Measurements from ENCODE around the gene NUAK1.
"Not testable (repeated sequence)": the region's sequence is repeated elsewhere in the genome, so short reads cannot be mapped to it uniquely, and the experiment has no call there.

Gene NUAK1

DNA sequence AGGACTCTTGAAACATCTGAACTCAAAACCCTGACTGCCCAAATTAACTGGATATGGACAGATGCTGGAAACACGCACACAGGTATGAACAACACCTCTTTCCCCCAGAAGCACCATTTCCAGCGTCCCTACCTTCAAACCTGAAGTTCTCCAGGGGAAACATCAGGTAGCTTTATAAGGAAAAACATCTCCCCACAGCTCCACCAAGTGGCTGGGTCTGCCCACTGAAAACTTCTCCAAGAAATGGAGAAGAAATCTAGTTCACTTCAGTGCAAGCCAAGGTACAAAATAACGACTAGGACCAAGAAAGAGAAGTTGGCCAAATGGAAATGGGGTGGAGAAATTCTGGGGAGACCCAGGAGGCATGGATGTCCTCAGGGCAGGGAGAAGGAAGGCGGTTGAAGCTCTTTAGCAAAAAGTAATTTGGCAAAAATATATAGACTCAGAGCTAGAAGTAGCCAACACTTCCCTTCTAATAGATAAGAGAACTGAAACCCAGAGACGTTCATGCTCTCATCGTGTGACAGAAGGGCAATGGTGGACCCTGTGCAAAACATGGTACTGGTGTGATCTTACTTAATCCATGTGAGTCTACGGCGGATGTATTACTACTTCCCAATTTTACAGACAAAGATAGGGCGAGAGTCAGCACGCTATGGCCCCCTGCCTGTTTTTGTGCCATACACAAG, 10.5 kb upstream of the NUAK1 start:
- peak; percentile 25 for DNase-seq

DNA sequence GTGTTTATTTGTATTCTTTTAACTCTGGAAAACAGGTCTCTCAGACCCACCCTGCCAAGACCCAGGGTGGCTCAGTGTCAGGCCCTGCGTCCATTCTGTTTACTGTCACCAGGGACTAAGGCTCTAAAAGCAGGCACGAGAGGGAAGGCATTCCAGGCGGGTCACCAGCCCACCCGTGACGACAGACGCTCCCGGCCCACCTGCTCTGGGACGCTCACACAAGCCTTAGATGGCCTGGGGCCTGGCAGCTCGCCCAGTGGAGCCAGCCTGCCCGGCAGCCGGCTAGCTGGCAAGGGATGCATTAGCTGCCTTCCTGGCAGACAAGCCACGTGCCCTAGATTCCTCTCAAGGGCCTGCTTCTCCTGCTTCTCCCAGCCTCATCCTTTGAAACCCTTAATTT, 9.2 kb upstream of the NUAK1 start:
- no peak for DNase-seq

DNA sequence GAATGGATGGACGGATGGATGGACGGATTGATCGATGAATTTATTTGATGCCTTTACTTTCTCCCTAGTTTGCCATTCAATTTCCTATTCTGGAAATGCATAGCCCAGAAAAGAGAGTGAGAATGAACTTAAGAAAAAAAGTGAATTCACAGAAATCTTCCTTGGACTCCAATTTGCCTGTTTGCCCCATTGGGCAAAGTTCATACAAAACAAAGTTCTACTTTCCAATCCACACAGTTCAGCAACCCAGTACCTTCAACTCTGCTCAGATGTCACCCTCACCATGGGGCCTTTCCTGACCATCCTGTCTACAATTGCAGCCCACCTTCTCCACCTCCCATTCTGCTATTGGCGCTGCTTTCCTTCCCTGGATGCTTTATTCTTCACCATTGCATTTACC, 8.2 kb upstream of the NUAK1 start:
- DNase-seq, result no peak

DNA sequence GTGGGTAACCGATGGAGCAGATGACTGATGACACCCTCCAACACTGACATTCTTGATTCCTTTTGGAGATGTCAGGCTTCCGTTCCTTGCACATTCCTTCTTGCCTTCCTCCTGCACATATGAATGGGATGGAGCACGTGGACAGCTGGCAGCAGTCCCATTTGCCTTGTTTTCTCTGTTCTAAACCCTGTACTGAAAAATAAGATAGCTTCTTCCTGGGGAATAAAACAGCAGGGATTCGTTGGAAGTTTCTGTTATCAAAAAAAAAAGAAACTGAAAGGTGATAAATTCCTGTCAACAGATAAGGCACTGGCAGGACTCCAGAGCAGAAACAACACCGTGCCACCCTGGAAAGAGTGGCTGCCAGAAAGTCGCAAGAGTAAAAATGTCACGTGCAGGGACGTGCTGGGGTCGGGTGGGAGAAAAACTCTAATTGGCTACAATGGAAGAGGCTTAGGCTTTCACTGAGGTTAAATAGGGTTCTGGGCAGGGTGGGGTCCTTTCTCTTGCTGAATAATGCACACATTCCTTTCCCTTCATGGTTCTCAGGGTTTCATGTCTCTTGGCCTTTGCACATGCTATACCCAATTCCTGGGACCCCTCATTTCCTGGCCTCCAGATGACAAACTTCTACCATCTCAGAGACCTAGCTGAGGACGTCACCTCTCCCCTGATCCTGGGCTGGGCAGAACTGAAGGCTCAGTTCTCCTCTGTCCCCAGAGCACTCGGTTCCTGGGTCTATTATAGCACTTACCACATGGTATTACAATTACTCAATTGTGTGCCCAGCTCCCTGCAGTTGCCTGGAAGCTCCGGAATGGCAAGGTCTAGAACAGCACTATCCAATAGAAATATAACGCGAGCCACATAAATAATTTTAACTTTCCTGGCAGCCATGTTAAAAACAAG, 7.0 kb upstream of the NUAK1 start:
- no peak for DNase-seq

DNA sequence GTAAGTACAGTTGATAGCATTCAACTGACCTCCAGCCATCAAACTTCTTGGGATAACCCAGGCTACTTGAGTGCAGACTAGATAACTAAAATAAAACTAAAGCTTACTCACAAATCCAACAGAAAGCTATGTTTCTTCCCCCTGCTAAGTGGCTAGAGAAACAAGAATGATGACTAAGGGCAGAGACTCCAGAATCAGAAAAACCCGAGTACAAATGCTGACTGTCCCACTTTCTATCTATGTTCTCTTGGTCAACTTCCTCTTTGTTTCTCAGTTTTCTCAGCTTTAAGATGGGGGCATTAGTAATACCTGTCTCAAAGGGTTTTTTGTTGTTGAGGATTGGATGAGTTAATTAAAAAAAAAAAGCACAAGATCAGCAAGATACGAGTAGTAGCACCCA, 6.1 kb upstream of the NUAK1 start:
- no peak for DNase-seq

DNA sequence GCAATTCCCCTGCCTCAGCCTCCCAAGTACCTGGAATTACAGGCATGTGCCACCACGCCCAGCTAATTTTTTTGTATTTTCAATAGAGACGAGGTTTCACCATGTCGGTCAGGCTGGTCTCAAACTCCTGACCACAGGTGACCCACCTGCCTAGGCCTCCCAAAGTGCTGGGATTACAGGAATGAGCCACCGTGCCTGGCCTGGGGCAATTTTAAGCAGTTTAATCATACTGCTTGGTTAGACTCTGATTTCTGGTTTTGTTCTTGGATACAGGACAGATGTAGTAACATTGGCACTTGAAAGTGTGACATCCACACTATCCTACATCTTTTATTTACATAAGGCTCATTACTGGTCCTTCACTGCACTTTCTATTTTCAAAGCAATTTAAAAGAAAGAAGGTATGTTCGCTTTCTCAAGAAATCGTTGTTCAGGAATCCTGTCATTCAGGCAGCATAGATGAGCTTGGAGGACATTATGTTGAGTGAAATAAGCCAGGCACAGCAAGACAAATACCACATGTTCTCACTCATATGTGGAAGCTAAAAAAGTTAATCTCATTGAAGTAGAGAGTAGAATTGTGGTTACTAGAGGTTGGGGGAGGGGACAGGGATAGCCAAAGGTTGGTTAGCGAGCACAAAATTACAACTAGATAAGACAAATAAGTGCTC, 4.0 kb upstream of the NUAK1 start:
- DNase-seq, result no peak

DNA sequence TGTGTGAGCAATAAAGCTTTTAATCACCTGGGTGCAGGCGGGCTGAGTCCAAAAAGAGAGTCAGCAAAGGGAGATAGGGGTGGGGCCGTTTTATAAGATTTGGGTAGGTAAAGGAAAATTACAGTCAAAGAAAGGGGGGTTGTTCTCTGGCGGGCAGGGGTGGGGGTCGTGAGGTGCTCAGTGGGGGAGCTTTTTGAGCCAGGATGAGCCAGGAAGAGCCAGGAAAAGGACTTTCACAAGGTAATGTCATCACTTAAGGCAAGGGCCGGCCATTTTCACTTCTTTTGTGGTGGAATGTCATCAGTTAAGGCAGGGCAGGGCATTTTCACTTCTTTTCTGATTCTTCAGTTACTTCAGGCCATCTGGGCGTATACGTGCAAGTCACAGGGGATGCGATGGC, 3.2 kb upstream of the NUAK1 start:
- not testable (repeated sequence) for DNase-seq

DNA sequence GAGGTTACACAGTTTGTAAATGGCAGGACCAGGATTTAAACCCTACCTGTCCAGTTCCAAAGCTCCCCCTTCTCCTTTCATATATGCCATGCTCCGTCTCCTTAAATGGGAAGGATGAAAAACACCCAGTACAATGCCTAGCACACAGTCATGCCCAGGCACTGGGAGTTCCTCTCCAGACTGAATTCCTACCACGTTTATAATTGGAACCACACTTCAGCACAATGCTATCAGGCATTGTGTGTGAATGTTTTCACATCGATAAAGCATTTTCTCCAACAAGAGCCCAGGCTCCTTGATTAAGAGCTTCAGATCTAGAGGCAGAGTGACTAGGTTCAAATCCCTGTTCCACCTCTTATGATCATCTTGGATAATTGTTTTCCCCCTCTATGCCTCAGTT, 2.7 kb upstream of the NUAK1 start:
- DNase-seq, result no peak

DNA sequence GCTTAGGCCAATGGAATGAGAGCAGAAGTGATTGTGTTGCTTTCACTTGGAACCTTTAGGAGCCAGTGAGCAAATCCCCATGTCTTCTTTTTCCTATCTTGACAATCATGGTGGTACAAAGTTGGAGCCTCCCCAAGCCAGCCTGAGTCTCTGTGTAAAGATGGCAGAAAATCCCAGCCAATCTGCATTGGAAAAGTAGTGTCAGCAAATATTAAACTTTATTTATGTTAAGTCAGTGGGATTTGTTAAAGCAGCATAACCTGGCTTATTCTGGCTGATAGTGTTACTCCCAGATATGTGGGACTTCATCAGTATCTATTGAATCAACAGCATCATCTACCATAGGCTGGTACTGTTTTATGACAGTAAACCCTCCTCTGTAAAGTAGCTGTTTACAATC, 2.2 kb upstream of the NUAK1 start:
- no peak for DNase-seq

DNA sequence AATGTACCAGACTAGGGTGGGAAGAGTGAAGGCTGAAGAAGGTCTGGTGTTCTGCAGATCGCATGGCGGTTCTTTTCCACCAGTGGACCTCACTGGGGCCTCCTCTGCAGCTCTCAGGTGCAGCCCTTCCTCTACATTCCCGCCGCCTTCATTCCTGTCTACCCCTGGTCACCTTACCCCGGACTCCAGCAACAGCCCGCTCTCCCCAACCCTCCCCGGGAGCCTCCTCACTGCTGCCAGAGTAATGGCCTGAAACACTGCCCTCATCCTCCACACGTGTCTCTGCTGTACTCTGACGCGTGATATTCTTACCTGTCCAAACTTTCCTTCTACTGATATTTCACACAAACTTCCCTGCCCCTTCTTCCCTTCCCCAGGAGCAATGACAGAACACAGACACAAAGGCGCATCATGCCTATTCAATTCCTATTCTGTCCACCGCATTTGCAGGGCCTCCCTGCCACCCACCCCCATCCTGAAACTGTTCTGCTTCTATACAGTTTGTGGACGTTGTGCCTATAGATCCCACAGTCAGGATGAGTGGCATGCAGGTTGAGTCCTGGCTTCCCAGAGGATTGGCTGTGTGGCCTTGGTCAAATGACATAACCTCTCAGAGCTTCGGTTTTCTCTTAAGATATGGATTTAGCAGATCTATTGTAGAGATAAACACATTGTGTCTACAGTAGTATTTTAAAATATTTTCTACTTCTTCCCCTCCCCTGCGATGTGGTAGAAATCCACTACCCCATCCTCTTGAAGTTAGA, 1.7 kb upstream of the NUAK1 start:
- DNase-seq, result no peak

DNA sequence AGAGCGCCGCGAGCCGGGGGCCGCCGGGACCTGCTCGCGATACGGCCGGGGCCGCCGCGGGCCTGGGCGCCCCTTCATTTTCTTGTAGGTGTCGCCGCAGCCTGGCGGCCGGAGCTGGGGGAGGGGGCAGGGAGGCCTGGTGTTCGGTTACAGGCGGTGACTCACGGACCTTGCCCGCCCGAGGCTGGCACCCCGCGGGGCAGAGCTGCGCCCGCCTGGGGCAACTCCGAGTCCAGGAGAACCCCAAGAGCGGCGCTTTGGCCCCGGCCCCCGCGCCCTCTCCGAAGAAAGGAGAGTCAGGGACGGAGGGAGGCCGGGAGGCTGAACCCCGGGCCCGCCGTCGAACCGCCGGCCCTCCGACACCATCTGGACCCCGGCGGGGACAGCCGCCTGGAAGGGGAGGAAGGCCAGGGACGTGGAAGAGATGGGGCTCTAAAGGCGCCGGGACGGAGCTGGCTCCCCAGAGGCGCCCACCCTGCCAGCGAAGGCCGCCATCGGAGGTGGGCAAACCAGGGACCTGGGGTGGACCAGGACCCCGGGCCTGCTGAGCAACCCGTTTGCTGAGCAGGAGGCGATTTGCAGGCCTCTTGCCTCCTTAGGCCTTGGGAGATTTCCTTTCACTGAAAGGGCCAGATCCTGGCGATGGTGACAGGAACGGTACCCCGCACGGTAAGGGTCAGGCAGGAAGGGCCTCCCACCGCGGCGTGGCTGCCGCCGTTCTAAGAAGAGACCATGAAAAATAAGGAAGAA, 843 bp upstream of the NUAK1 start:
- peak; percentile 95 for DNase-seq

DNA sequence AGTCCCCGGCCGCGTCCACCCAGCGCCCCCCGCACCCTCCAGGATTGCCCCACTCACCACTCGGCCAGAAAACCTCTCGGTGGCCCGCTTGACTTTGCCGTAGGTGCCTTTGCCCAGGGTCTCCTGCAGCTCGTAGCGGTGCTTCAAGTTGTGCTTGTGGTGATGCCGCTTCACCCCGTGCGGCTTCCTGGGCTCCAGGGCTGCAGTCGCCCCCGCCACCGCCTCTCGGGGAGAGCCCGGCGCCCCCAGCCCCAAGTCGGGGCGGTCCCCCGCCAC, 459 bp downstream of the NUAK1 start:
- DNase-seq, result no peak

DNA sequence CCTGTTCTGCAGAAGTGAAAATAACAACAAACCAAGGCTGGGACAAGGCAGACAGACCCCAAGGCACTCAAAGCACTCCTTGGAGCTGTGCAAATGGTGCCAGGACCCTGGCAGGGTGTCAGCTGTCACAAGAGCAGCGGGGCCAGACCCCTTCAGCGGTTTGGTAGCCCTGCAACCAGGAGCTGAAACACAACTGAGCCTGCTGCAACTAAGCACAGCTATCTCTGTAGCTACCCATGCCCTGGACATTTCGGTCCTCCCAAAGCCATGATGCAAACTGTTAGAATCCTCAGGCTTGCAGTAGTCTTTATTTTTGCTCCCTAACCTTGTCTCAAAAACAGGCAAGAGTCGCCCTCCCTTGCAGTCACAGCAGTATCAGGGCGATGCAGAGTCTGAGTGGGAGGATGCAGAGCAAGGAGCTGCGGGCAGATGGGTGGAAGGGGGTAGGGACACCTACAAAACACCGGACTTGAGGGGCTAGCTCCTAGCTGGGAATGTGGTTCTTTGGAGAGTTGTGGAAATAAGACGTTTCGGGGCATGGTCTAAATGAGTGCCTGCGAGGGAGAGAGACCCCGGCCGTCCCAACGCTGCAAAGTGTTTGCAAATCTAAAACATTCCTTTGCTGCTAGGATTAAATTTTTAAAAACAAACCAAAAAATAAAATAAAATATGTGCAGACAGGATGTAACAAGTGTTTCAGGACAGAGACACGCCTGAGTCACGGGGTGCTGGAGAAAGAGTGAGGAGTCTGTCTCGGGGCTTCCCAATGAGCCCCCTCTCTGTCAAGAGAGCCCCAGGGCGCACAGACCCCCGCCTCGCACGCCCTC, 1.0 kb downstream of the NUAK1 start:
- DNase-seq, result peak; percentile 52

DNA sequence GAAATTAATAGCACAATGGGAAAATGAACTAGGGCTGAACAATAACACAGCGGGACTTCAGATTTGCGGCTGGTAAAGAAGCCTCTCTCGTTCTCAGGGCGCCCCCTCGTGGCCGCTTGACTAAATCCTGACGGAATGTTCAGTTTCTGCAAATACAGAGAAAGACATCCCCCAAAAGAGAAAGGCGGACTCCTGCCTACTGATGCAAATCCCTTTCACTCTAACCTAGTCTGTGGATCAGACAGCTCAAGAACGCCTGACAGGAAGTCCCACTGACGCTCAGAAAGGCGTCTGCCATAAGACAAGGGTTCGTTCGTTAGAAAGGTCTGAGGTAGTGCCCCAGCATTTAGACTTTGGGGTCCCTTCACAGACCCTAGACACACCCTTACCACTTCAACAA, 2.5 kb downstream of the NUAK1 start:
- DNase-seq, result peak; percentile 67

DNA sequence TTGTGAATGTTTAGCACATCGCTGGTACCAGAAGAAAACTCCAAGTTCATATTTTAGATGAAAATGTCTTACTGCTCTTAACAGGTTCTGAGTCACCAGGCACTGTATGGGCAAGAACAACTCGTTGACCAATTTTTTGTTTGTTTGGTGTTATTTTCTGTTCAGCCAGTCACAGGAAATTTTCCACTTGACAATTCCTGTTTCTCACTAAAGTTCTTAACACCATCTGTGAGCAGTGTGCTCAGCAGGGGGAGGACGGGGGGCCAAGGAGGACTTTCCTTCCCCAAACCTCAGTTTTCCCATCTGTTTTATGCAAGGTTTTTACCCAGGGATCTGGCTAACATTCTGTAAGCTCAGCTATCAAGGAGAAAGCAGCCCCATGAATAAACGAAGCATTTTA, 3.0 kb downstream of the NUAK1 start:
- DNase-seq, result no peak

DNA sequence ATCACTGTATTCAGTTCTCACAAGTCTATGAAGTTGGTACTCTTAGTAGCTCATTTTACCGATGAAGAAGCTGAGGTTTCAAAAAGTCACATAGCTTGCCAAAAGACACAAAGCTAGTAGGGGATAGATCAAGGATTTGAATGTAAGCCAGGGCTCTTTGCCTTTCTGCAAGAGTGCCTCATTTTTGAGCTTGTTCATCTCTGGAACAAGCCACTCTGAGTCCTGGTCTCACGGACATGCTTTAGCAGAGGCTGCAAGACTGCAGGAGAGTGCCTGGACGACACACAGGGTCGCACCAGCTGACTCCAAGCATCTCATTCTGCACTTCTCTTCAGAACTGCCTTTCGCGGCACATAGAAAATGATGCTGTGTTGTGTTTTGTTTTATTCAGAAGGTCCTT, 3.7 kb downstream of the NUAK1 start:
- DNase-seq, result peak; percentile 30

DNA sequence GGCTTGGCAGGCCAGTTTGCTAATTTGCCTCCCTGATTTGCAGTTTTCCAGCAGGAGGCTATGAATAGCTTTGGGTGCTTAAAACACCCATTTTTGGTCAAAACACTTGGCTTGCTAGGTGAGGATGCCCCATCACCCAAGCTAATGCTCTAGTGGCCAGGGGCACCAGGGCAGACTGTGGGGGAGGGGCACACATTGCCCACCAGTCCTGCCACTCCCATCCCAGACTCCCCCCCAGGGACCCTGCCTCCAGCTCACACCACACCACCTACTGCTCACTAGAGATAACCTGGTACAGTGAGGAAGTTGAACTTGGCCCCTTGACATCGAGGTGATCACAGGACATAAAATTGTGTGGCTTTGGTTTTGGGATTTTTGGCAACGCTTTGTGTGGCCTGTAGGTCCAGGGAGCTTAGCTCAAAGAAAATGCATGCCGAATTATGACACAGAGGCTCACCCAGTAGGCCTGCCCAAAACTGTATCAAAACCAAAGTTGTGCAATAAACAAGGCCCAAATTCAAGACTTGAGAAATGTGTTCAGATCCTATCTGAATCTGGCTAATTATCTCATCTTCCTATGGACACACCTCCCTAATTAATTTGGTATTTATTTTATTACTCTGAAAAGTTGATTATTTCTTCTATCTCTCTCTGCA, 4.3 kb downstream of the NUAK1 start:
- DNase-seq, result no peak

DNA sequence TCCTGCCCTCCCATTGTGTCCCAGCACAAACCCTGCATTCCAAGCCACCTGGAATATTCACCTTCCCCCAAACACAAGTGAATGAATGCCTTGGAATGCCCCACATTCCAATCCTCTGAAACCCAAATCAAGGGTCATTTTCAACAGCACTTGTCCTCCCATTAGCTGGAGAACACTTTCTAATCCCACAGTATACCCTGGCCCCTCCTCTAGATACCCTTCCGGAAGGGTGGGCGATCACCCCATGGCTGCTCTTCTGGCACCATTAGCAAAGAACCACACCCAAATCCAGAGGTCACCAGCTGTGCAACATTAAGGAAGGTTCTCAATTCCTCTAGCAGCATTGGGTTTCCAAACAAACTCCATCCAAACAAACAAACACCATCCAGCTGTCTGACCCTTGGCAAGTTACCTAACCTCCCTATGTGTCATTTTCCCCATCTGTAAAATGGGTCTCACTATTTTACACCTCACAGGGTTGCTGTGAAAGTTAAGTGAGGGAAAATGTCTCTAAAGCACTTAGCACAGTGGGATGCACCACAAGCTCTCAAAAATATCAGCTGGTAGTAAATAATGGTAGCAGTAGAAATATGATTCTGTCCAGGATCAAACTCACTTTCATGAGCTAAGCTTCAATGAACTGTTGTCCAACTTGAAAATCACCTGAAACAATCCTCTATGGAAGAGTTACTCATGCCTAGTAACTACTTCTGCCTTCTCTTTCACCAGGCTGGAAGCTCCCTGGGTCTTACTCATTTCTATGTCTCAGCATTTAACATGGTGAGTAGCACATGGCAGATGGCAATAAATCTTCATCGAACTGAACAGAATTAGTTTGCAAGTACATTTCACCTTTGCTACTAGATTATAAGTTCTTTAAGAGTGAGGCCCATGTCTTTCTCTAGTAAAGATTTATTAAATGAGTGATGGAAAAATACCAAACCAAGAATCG, 5.3 kb downstream of the NUAK1 start:
- no peak for DNase-seq
